Measurements from ENCODE around the gene PIK3R5. TPM values are rescaled to one million over a fixed set of nuclear protein-coding genes. Genes with fewer than 3 reads are reported as not detected.

PIK3R5 gene
- total and polyA plus RNA-seq, 9 donors = 0.93 to 2.0 (median 1.3) TPM

- Histone ChIP-seq H3K27me3 (ENCODE audit: control insufficient read depth, insufficient read depth, low read length) (peaks cover 16% of the 10 kb centered on the region), H3K36me3 (ENCODE audit: control insufficient read depth, insufficient read depth, low read length) (no peaks in the 10 kb centered on the region), H3K9me3 (replicated peaks; ENCODE audit: control insufficient read depth, low read depth, low read length) (no peaks in the 10 kb centered on the region), H3K4me3 (ENCODE audit: low read length) (no peak overlapping the region), H3K27ac (ENCODE audit: low read length) (no peak overlapping the region), H3K4me1 (ENCODE audit: control insufficient read depth, insufficient read depth, low read length) (no peaks in the 10 kb centered on the region)
- DNase-seq = no peak
- 93% methylated on average over 3 of the region's 6 CpGs for WGBS (ENCODE audit: insufficient coverage)
Measured at GRCh38 chr17:8835631-8836364, 129.7 kb downstream of the PIK3R5 start.

DNA sequence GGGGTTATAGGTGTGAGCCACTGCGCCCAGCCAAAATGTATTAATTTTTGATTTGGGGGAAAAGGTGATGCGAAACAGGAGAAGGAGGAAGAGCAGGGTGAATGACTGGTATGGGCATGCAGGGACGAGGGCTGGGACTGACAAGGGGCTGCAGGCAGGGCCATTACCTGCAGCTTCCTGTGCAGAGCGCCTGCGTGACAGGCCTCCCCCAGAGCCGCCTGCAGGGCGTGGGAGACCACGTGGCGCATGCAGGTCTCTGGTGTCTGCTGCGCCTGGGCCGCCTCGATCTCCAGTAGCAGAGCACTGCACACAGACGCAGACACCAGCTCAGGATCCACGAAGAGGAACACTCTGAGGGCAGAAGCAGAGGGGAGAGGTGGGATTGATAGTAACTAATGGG is 130.4 kb downstream of the PIK3R5 start:
- H3K4me3 ChIP-seq (ENCODE audit: low read length) = no peak overlapping the region
- WGBS (ENCODE audit: insufficient coverage) = 85% methylated on average over 14 of the region's 14 CpGs
- no peak overlapping the region for H3K27ac ChIP-seq (ENCODE audit: low read length)
- DNase-seq = no peak
- H3K27me3 ChIP-seq (ENCODE audit: control insufficient read depth, insufficient read depth, low read length) = peaks cover 16% of the 10 kb centered on the region
- no peaks in the 10 kb centered on the region for H3K36me3 ChIP-seq (ENCODE audit: control insufficient read depth, insufficient read depth, low read length)
- no peaks in the 10 kb centered on the region for H3K4me1 ChIP-seq (ENCODE audit: control insufficient read depth, insufficient read depth, low read length)
- no peaks in the 10 kb centered on the region for H3K9me3 ChIP-seq (replicated peaks; ENCODE audit: control insufficient read depth, low read depth, low read length)

DNA sequence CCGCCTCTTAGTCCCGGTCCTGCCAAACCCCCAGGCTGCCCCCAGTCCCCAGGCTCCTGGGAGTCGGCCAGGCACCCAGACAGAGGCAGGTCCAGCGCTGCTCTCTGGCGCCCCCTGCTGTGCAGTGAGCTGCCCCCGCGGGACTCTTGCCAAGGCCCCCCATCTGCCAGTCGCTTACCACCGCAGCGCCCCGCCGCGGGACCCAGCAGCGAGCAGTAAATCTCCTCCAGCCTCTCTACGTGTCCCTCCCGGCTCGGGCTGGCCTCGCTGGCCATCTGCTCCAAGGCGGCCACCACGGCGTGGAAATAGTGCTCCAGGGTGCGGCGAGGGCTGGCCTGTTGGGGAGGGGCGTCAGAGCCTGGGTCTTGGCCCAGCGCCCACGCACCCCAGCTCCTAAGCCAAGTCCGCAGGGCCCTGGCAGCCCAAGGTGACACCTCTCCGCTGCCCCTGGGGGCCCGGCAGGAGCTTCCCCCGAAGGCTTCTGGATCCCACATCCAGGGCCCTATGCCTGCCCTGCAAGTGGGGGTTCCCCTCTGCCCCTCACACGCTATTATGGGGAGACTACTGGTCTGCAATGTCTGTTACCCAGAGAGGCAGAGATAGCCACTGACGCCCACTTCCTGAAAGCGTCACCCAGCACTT is 132.7 kb downstream of the PIK3R5 start:
- peaks cover 15% of the 10 kb centered on the region for H3K27me3 ChIP-seq (ENCODE audit: control insufficient read depth, insufficient read depth, low read length)

DNA sequence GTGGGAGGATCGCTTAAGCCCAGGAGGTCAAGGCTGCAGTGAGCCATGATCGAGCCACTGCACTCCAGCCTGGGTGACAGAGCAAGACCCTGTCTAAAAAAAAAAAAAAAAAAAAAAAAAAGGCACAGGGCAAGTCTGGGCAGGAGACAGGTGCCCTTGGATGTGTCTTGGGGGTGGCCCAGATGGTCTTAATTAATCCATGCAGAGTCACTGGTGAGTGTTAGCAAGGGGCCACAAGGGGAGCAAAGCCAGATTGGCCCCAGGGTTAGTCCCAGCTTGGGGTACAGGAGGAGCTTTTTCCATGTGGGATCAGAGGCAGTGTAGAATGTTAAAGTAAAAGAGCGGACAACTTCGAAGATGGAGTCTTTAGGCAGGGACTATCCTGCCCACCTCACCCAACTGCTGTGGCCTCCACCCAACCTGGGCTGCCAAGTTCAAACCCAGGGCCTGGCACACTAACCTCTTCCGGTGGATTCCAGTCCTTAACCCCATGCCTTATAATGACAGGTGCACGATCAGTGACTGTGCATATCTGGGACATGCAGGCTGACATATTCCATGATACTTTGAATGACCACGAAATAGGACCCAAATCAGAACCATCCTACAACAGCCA is 134.2 kb downstream of the PIK3R5 start:
- no peak overlapping the region for H3K4me3 ChIP-seq (ENCODE audit: low read length)
- H3K36me3 ChIP-seq (ENCODE audit: control insufficient read depth, insufficient read depth, low read length) = no peaks in the 10 kb centered on the region
- H3K27me3 ChIP-seq (ENCODE audit: control insufficient read depth, insufficient read depth, low read length) = peaks cover 11% of the 10 kb centered on the region
- DNase-seq = no peak
- no peak overlapping the region for H3K27ac ChIP-seq (ENCODE audit: low read length)
- WGBS (ENCODE audit: insufficient coverage) = 80% methylated on average over 4 of the region's 7 CpGs
- H3K4me1 ChIP-seq (ENCODE audit: control insufficient read depth, insufficient read depth, low read length) = no peaks in the 10 kb centered on the region
- no peaks in the 10 kb centered on the region for H3K9me3 ChIP-seq (replicated peaks; ENCODE audit: control insufficient read depth, low read depth, low read length)

More for the DNA sequence above, 132.7 kb downstream of the PIK3R5 start:
- Histone ChIP-seq H3K36me3 (ENCODE audit: control insufficient read depth, insufficient read depth, low read length) (no peaks in the 10 kb centered on the region), H3K27ac (ENCODE audit: low read length) (no peak overlapping the region), H3K9me3 (replicated peaks; ENCODE audit: control insufficient read depth, low read depth, low read length) (no peaks in the 10 kb centered on the region), H3K4me3 (ENCODE audit: low read length) (no peak overlapping the region), H3K4me1 (ENCODE audit: control insufficient read depth, insufficient read depth, low read length) (no peaks in the 10 kb centered on the region)
- DNase-seq = no peak
- 23% methylated on average over 26 of the region's 33 CpGs for WGBS (ENCODE audit: insufficient coverage)

GRCh38 chr17:8830141-8830540 is 135.4 kb downstream of the PIK3R5 start:
- peaks cover 8% of the 10 kb centered on the region for H3K27me3 ChIP-seq (ENCODE audit: control insufficient read depth, insufficient read depth, low read length)
- H3K9me3 ChIP-seq (replicated peaks; ENCODE audit: control insufficient read depth, low read depth, low read length) = no peaks in the 10 kb centered on the region
- no peak overlapping the region for H3K27ac ChIP-seq (ENCODE audit: low read length)
- H3K4me1 ChIP-seq (ENCODE audit: control insufficient read depth, insufficient read depth, low read length) = no peaks in the 10 kb centered on the region
- WGBS (ENCODE audit: insufficient coverage) = 68% methylated on average over 10 of the region's 10 CpGs
- no peak for DNase-seq
- no peak overlapping the region for H3K4me3 ChIP-seq (ENCODE audit: low read length)
- no peaks in the 10 kb centered on the region for H3K36me3 ChIP-seq (ENCODE audit: control insufficient read depth, insufficient read depth, low read length)

DNA sequence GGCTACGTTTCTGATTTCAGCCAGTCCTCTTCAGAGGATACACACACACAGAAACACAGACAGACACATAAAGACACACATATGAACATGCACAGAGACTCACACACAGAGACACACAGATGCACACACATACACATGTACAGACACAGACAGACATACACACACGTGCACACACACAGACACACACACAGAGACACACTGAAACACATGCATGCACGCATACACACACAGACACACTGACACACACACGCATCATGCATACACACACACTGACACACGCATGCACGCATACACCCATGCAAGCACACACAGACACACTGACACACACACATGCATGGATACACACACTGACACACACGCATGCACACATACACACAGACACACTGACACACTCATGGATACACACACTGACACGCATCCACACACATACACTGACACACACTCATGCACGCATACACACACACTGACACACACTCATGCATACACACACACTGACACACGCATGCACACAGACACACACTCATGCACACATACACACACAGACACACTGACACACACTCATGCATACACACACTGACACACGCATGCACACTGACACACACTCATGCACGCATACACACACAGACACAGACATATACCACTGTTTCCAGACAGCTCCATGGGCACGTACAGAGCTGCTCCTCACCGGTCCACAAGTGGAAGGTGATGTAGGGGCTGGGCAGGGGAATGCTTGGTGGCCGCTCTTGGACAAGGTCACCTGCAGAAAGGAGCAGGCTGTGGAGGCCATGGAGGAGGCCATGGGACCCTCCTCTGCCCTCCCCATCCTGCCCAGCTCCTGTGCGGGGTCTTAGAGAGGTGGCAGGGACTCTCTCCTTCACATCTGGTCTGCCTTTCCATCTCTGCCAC is 136.2 kb downstream of the PIK3R5 start:
- no peaks in the 10 kb centered on the region for H3K36me3 ChIP-seq (ENCODE audit: control insufficient read depth, insufficient read depth, low read length)

More for the DNA sequence above, 136.2 kb downstream of the PIK3R5 start:
- peaks cover 4% of the 10 kb centered on the region for H3K9me3 ChIP-seq (replicated peaks; ENCODE audit: control insufficient read depth, low read depth, low read length)
- 81% methylated on average over 8 of the region's 16 CpGs for WGBS (ENCODE audit: insufficient coverage)
- peaks cover 8% of the 10 kb centered on the region for H3K27me3 ChIP-seq (ENCODE audit: control insufficient read depth, insufficient read depth, low read length)
- H3K27ac ChIP-seq (ENCODE audit: low read length) = no peak overlapping the region
- DNase-seq = no peak
- no peak overlapping the region for H3K4me3 ChIP-seq (ENCODE audit: low read length)
- no peaks in the 10 kb centered on the region for H3K4me1 ChIP-seq (ENCODE audit: control insufficient read depth, insufficient read depth, low read length)

Other genes with a start within 250 kb of the PIK3R5 start
- gene CCDC42, start 220.9 kb downstream of the PIK3R5 start, total RNA-seq = not detected
- under 1 TPM in 1 of 8 donors, not detected in 7; 0.20 TPM for gene CCDC42, start 220.9 kb downstream of the PIK3R5 start, polyA plus RNA-seq (ENCODE audit: insufficient read depth in 1 of 8, insufficient read length in 8 of 8, low replicate concordance in 1 of 8)
- not detected for gene SPDYE4, start 207.2 kb downstream of the PIK3R5 start, total RNA-seq
- gene SPDYE4, start 207.2 kb downstream of the PIK3R5 start, polyA plus RNA-seq (ENCODE audit: insufficient read depth in 1 of 8, insufficient read length in 8 of 8, low replicate concordance in 1 of 8) = under 1 TPM in 1 of 8 donors, not detected in 7; 0.49 TPM
- 0.27 TPM for gene MFSD6L, start 166.3 kb downstream of the PIK3R5 start, total RNA-seq
- 1 to 10 TPM in 1 of 8 donors, under 1 TPM in 7; 0.23 to 1.1 (median 0.36) TPM for gene MFSD6L, start 166.3 kb downstream of the PIK3R5 start, polyA plus RNA-seq (ENCODE audit: insufficient read depth in 1 of 8, insufficient read length in 8 of 8, low replicate concordance in 1 of 8)
- gene PIK3R6, start 98.0 kb downstream of the PIK3R5 start, total RNA-seq = 1.5 TPM
- gene PIK3R6, start 98.0 kb downstream of the PIK3R5 start, polyA plus RNA-seq (ENCODE audit: insufficient read depth in 1 of 8, insufficient read length in 8 of 8, low replicate concordance in 1 of 8) = 1 to 10 TPM; 3.3 to 6.5 (median 5.0) TPM
- gene NTN1, start 55.8 kb upstream of the PIK3R5 start, total RNA-seq = 7.7 TPM
- 10 to 100 TPM in 2 of 8 donors, 1 to 10 TPM in 6; 3.5 to 14.4 (median 5.5) TPM for gene NTN1, start 55.8 kb upstream of the PIK3R5 start, polyA plus RNA-seq (ENCODE audit: insufficient read depth in 1 of 8, insufficient read length in 8 of 8, low replicate concordance in 1 of 8)